HL-60/S4 treated with phorbol 12-myristate 13-acetate at 8.2 ng/mL for 4 days and 3 days (cell line): Measurements from ENCODE around the gene CTIF.

ENCODE experiments used
- in situ Hi-C: fragments of 300-500 bp; cut with MboI; formaldehyde crosslinking; loops from 2 replicates; pipeline ENCODE4 v1.15.0; 2022; ENCODE audit warnings: low sequenced_read_pairs

Gene CTIF

DNA sequence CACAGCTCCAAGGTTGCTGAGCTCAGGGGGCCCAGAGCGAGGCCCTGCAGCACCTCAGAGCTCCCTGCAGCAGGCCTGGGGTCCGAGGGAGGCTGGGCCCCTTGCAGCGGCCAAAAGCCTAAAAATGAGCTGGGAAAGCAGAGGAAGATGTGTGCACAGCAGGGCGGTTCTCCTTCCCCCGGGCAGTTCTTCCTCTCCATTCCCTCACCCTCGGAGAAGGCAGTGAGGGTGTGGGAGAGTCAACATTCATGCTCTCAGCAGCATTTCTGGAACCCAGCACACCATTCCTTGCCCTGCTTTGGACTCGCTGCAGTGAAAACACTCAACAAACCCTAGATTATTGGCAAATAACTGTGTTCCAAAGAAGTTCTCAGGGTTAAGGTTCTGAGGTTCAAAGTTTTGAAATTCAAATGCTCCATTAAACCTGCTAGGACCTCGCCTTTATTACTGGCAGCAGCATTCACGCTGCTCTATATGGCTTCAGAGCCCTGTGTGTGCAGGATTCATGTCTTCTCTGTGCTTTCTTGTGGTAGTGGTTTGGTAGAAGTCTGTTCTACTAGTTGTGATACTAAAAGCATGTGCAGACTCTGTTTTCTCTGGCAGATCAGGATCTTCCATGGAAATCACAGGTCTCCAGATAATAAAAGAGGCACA, 79.1 kb downstream of the CTIF start:
- in situ Hi-C loops = no loop called here

DNA sequence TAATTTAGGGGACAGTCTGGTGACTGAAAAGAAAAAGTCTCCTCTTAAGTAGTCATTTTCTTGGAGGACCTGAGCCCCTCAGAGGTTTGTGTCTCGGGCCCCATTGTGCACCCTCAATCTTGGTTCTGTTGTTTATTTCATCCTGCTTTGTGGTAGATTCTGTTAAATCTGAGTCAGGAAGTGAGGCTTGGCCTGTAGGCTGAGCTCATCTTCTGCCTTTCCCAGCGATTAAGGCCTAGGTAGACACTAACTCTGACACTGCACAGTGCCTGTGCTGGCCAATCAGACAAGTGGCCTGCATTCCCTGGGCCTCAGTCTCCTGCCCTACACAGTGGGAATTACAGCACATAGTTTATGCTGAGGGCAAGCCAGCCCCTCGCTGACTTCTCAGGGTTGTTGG, 80.2 kb downstream of the CTIF start:
- in situ Hi-C loops = no loop called here

DNA sequence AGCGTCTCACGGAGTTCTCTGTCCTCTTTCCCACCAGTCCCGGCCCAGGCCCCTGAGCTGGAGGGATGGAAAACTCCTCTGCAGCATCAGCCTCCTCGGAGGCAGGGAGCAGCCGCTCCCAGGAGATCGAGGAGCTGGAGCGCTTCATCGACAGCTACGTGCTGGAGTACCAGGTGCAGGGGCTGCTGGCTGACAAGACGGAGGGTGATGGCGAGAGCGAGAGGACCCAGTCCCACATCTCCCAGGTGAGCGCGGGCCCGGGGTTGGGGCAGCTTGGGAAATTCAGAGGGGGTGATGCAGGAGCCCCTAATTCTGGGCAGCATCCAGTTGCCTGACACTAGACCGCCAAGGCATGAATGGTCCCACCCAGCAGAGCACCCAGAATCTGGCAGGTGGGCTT, 80.7 kb downstream of the CTIF start:
- in situ Hi-C loops = no loop called here

DNA sequence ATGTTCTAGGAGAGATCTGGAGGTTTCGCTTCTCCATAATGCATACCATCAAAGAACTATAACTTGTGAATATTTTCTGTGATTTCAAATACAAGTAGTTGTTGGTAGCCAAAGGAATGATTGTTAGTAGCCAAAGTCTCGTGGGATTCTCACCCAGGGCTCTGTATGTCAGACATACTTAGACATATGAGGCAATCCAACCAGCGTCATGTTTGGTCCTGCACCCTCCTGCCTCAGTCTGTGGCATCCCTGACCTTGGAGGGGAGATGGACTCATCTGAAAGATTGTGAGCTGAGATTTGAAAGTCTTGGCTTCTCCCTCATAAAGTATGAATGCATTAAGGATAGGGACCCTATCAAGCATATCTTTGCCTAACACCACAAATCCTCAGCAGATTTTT, 81.2 kb downstream of the CTIF start:
- in situ Hi-C loops = no loop called here

DNA sequence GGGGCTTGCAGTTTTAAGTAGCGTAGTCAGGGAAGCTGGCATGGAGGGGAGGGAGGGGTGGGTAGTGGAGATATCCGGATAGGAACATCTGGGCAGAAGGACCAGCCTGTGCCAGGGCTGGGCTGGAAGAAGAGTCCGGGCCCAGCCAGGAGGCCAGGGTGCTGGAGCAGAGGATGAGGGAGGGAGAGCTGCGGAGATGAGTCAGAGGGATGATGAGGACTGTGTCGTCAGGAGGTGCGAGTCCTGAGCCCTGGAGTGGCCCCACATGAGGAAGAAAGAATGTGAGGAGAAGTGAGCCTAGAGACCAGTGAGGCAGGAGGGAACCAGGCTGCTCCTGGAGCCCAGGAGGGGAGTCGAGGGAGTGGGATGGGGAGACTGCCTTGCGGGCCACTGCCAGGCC, 82.4 kb downstream of the CTIF start:
- in situ Hi-C loops = no loop called here

DNA sequence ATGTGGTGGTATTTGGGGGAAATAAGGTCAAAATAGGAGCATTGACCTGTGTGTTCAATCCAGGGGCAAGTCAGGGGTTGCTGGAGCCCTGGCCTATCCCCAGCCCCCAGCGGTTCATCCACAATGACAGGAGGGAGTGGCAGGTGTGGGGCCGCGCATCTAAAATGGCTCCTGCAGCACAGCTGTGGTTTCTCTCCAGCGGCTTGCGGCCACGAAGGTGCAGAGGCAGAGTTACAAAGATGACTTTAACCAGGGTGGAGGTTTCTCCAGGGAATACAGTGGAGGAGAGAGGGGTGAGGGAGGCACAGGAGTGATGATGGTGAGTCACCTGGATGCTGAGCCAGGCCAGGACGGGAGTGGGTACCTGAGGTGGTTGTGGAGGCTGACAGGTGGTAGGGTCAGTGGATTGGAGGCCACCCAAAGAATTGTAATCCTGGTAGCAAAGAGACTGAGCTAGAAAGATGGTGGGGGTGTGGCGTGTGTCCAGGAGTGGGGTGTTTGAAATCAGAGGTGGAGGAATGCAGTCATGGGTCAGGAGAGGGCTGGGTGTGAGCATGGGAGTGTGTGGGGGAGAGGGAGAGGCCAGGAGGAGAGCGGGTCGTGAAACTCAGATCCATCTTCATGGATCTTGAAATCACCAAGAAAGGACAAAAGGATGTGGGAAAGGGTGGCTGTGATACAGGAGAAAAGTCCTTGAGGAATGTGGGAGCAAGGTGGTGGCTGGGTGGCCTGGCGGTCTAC, 83.2 kb downstream of the CTIF start:
- in situ Hi-C loops = no loop called here

DNA sequence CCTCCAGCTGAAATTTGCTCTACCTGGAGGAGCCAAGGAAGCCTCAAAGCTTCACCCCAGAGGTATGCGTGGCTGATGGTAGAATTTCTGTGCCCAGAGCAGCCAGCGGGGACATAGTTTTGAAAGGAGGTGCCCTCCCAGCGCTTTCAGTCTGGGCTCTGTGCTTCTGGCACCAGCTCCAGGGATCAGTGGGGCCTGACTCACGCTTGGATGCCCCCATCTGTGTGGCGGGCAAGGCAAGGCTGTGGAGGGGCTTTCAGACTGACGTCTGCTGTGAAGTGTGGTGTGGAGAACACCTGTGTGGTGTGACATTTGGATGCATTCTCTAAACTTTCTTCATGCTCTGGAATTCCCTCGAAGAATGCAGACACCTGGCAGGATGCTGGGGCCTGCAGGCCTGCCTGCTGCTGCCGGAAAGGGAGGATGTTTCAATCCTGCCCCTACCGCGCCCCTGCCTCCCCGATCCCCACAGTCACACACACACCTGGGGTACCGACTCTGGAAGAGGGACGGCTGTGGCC, 84.1 kb downstream of the CTIF start:
- in situ Hi-C loops = no loop called here

DNA sequence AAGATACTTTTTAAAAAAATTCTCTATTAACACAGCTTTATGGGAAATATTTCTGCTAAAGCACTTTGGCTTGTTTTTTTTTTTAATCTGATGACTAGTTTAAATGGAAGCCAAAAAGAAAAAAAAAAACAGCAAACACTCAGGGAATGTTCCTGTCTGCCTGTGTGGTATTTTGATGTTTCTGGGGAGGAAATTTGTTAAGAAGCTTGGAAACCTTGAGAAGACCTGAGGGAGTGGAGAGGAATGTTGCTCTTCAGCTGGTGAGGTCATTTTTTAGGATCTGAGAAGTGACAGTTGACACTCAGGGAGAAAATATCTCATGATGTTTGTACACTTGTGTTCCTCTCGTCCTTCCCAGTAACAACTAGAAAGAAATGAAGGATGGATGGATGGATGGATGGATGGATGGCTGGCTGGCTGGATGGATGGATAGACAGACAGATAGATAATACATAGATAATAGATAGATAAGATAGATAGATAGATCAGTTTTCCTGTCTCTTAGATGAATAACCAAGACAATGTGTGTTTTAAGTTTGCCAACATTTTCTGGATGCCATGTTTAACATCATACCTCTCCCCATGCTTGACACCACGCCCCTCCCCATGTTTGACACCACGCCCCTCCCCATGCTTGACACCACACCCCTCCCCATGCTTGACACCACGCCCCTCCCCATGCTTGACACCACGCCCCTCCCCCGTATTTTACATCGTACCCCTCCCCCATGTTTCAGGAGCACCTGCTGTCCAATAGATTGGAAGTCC, 84.8 kb downstream of the CTIF start:
- in situ Hi-C loops = no loop called here

DNA sequence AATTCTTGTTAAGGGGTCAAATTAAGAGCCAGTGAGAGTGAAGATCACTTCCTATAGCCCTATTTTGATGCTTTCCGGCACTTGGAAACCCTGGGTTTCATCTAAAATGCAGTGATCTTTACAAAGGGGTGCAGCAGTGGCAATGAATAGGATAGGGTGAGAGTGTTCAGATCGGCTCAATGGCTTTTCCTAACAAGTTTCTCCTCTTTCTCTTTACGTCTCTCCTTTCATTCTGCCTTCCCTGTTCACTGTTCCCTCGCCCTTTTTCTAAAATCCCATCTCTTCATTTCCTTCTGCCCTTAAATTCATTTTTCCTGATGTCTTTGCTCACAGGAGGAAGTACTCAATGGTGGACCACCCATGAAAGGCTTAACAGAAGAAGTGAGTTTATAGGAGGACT, 86.0 kb downstream of the CTIF start:
- in situ Hi-C loops = no loop called here

DNA sequence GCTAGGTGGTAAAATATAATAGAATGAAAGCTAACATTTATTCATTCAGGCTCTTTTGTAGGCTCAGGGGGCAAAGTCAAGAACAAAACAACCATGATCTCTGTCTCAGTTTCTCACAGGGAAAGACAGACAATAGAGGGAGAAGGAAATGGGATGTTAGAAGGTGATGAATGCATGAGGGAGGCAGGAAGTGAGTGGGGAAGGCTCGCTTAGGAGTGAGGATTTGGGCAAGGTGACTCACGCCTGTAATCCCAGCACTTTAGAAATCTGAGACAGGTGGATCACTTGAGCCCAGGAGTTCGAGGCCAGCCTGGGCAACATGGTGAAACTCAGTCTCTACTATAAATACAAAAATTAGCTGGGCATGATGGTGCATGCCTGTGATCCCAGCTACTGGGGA, 88.4 kb downstream of the CTIF start:
- in situ Hi-C loops = no loop called here

DNA sequence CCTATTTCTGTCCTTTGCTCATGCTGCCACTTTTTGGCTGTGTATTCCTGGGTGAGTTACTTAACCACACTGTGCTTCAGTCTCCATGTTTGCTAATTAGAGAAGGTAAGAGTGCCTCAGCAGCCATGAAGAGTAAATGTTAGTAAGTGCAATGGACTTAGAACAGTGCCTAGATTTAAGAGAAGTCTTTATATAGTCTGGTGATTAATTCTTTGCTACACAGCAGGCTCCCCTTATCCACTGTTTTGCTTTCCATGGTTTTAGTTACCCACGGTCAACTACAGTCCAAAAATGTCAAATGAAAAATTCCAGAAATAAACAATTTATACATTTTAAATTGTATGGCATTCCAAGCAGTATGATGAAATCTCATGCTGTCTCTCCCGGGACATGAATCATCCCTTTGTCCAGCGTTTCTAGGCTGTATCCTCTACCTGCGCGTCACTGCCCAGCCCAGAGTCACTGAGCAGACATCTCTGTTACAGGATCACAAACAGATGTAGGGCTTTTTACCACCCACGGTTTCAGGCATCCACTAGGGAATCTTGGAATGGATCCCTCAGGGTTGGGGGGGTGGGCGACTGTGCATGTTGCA, 91.0 kb downstream of the CTIF start:
- in situ Hi-C loops = no loop called here

DNA sequence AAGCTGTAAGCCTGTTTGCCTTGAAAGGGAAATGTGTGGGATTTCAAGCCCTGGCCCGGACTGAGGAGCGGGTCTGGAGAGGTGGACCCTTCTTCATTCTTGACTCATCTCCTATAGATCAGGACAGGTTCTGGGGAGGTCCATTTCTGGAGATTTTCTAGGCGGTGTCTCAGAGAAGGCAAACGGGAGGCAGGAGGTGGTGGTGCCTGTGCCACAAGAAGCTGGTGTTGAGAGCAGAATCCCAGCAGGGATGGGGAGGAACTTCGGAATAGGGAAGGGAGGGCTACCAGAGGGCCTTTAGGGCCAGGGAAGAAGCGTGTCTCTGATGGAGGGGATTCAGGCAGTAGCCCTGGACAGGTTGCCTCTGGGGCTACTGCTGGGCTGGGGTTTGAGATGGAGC, 93.0 kb downstream of the CTIF start:
- in situ Hi-C loops = no loop called here

DNA sequence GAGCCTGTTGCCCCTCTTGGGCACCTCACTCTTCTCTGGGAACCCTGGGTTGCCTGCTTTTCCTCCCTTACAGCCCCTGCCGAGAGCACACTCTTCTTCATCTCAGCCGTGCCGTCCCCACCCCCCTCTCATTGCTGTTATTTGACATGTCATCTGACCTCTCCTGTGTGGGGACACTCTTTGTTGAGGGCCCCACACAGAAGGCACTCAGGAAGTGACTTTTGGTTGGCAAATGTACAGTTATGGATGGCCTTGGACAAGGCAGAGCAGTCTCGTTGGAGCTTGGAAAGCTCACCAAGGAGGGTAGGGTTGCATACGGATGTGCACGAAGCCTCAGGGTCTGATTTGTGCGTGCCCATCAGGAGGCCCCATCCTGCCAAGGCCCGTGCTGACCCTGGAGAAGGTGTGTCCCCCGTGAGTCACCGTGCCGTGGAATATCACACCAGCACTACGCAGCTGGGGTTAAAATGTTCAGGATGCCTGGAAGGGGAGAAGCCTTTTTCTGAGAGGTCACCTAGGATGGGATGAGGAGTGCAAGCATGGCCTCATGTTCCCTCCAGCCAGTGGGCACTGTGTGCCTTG, 93.9 kb downstream of the CTIF start:
- in situ Hi-C loops = no loop called here

DNA sequence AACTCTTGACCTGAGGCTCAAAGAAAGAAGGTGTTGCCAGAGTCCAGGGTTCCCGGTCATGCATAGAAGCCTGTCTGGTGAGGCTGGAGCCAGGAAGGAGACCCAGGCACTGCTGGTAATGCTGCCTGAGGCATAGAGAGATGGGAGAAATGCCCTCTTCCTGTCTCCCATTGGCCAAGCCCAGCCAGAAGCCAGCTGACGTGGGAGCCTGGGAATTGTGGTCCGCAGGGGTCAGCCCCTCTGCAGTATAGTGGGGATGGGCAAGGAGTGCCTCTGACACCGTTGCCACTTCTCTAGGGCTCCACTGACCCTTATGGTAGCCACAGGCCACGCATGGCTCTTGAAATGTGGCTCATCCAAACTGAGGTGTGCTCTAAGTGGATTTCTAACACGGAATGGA, 95.7 kb downstream of the CTIF start:
- in situ Hi-C loops = no loop called here

DNA sequence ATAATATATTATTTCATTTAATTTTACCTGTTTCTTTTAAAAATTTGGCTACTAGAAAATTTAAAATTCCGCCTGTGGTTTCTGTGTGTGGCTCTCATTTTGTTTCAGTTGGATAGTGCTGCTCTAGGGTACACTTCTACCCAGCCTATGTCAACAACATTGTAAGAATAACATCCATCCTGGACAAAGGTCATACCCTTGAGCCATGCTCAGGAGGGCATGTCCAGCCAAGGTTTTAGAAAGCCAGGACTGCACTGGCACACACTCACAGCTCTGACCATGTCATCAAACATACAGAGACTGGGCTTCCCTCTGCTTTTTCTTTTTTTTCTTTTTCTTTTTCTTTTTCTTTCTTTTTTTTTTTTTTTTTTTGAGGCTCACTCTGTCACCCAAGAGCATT, 96.1 kb downstream of the CTIF start:
- in situ Hi-C loops = no loop called here

DNA sequence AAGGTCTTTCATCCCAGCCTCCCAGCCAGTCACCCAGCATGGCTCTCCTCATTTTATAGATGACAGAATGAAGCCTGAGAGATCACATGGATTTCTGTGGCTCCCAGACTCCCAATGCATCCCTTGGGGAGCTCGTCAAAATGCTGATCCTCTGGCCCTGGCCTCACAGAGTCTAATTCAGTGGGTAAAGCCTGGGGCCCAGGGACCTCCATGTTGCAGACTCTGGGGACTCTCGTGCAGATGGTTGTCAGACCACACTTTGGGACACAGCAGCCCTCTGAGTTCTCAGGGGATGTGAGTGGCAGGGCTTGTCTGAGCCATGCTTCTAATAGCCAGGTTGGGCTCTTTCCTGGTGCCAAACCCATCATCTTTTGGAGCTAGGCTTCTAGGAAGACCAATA, 97.0 kb downstream of the CTIF start:
- in situ Hi-C loops = no loop called here

DNA sequence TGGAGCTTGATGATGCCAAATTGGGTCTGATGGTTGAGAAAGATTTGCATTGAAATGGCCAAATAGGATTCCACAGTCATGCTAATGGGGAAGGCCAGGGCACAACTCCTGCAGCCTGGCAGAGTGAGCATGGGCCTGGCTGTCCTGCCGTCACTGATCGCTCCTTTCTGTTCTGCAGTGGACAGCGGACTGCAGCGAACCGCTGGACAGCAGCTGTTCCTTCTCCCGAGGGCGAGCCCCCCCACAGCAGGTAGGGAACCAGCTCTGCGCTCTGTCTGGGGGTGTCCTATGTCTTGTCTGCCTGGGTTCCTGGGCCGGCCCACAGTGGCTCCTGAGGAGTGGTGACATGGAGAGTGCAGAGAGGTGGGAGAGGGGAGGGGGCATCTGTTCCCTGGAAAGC, 97.6 kb downstream of the CTIF start:
- in situ Hi-C loops = no loop called here

DNA sequence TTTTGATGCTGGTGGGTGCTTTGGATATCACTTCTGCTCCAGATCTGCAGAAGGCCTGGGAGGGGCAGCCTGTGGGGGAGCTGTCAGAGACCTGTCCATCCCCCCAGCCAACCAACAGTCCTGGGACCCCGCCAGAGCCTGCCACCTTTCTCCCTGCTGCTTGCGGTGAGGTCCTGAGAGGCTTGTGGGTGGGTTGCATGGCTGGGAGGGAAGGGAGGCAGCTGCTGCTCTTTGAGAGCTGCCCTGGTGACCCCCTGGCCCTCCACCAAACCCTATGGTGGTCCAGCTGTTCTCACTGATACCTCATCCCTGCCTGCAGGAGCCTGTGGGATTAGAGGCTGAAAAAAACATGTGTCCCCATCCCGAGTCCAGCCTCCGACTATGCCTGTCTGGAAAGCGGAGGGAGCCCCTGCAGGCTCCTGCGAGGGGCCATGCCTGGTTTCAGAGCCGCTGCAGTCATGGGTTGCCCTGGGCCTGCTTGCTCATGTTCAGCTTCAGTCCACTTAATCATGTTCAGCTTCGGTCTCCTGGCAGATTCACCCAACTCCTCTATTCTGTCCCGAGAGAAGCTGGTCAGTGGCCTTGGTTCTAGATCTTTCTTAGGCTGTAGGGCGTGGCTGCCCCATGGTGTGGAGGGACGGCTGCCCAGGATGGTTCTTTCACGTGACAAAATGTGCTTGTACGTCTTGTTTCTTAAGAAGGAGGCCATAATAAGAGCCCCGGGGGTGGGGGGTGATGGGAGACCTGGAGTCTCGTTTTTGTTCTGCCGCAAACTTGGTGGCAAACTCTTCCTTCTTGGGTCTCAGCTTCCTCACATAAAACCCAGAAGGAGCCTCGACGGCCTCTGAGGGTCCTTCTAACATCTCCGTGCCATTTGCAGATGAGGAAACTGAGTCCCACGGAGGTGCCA, 98.5 kb downstream of the CTIF start:
- in situ Hi-C loops = no loop called here

DNA sequence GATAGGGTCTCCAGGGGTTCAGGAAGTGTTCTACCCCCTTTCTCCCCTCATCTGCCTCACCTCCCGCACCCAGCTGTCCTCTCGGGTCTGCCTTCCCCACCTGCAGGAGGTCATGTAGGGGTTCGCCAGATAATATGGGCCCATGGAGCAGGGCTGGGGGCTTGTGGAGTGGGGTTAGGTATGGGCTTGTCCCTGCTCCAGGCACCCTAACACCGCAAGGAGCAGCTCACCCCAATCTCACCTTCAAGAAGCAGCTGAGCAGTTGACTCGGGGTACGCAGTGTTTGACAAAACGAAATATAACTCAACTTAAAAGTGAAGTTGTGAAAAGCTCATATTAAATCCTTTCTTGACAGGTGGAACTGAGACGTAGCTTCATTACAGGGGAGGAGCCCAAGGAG, 99.6 kb downstream of the CTIF start:
- in situ Hi-C loops = no loop called here
